Smooth muscle cell (in vitro differentiated cells): ENCODE measurements around the gene COMMD3. TPM values are rescaled to one million over a fixed set of nuclear protein-coding genes. Genes with fewer than 3 reads are reported as not detected.
"Not testable (repeated sequence)": the region's sequence is repeated elsewhere in the genome, so short reads cannot be mapped to it uniquely, and the experiment has no call there.

Source experiments
- DNase-seq: peaks from one replicate; lab custom pipeline; 2025; ENCODE audit not compliant: unreplicated experiment; lab: John Stamatoyannopoulos, UW
- H2AFZ ChIP-seq: fragments of 200-600 bp; sonication (generic); 2 replicates; pipeline ENCODE4 v1.6.0; 2016; ENCODE audit warnings: antibody characterized with exemption, low read depth, mild to moderate bottlenecking
- H3F3A ChIP-seq: fragments of 200-600 bp; sonication (generic); 2 replicates; pipeline ENCODE4 v1.6.0; 2017; ENCODE audit warnings: antibody characterized with exemption, low read depth
- H3K27ac ChIP-seq: fragments of 200-600 bp; sonication (generic); 2 replicates; pipeline ENCODE4 v1.5.1; 2016; ENCODE audit warnings: low read depth, mild to moderate bottlenecking
- H3K27me3 ChIP-seq: fragments of 200-600 bp; sonication (generic); 2 replicates; pipeline ENCODE4 v1.6.1; 2016; ENCODE audit warnings: low read depth, mild to moderate bottlenecking
- H3K36me3 ChIP-seq: fragments of 200-600 bp; sonication (generic); 2 replicates; pipeline ENCODE4 v1.5.1; 2016; ENCODE audit warnings: low read depth
- H3K4me1 ChIP-seq: fragments of 200-600 bp; sonication (generic); 2 replicates; pipeline ENCODE4 v1.5.1; 2016; ENCODE audit warnings: low read depth
- H3K4me2 ChIP-seq: fragments of 200-600 bp; sonication (generic); 2 replicates; pipeline ENCODE4 v1.6.0; 2016; ENCODE audit warnings: mild to moderate bottlenecking
- H3K4me3 ChIP-seq: fragments of 200-600 bp; sonication (generic); 2 replicates; pipeline ENCODE4 v1.5.1; 2016; ENCODE audit warnings: mild to moderate bottlenecking
- H3K79me2 ChIP-seq: fragments of 200-600 bp; sonication (generic); 2 replicates; pipeline ENCODE4 v1.6.0; 2016; ENCODE audit warnings: low read depth, mild to moderate bottlenecking
- H3K9ac ChIP-seq: fragments of 200-600 bp; sonication (generic); 2 replicates; pipeline ENCODE4 v1.6.0; 2016; ENCODE audit warnings: low read depth
- H3K9me3 ChIP-seq: fragments of 200-600 bp; sonication (generic); replicated peaks from 2 replicates; pipeline ENCODE4 v1.5.1; 2016; ENCODE audit warnings: low read depth
- H4K20me1 ChIP-seq: fragments of 200-600 bp; sonication (generic); 2 replicates; pipeline ENCODE4 v1.6.0; 2016; ENCODE audit warnings: low read depth
- WGBS: methylation state at CpG from one replicate; pipeline ENCODE4 v1.1.7; 2016; ENCODE audit warnings: low lambda C conversion rate; 5-methylcytosine and 5-hydroxymethylcytosine counted together
- polyA plus RNA-seq: library from polyadenylated mRNA; unstranded; fragments of >200 nt; fragmentation: Nextera tagmentation; extraction: Ambion mirVana; gene quantifications from 2 replicates; pipeline ENCODE4 v1.2.1, GENCODE V29; 2016
- total RNA-seq: library from RNA; depleted of rRNA; stranded (reverse); fragments of >200 nt; gene quantifications from 2 replicates; pipeline ENCODE4 v1.2.3, GENCODE V29; 2014
- TF ChIP-seq, protein P1 (sequence below): fragments of 200-600 bp; sonication (generic); IDR thresholded peaks from 2 replicates; pipeline ENCODE4 v1.5.1; 2017; ENCODE audit warnings: borderline replicate concordance, mild to moderate bottlenecking, antibody characterized with exemption; ENCODE audit not compliant: insufficient read depth, poor library complexity, severe bottlenecking

The COMMD3 gene
- total and polyA plus RNA-seq, 2 experiments from 2014 or later = 44.3 to 80.6 TPM

DNA sequence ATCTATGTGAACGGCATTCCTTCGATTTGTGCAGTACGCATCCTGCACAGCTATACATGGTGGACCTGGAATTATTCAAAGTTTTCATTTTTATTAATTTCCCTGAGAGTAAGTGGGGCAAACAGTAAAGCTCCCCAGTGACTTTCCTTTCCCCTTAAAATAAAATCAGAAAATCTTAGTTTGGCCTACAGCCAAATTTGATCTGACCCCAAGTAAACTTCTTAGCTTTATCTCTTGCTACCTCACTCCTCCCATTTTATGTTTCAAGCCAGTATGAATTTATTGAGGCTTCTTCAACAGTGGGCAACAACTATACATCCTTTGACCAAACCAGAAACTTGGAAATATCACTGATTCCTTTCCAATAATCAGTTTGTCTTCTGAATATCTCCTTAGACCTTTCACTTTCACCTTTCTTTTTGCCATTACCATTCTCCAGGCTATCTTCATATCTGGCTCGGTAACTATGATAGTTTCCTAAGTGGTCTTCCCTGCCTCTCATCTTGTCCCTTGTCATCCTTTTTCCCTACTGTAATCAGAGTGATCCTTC is 40.2 kb downstream of the COMMD3 start:
- Histone ChIP-seq H3K4me3 (no peak overlapping the region), H3K79me2 (no peaks in the 10 kb centered on the region), H3K9me3 (no peaks in the 10 kb centered on the region), H3K9ac (no peak overlapping the region), H3F3A (no peaks in the 10 kb centered on the region), H2AFZ (no peak overlapping the region), H3K4me2 (no peak overlapping the region), H3K27me3 (peaks cover 7% of the 10 kb centered on the region), H3K36me3 (no peaks in the 10 kb centered on the region), H3K4me1 (no peaks in the 10 kb centered on the region), H4K20me1 (no peaks in the 10 kb centered on the region), H3K27ac (no peak overlapping the region)
- no peak for DNase-seq
- TF ChIP-seq, protein P1, sequence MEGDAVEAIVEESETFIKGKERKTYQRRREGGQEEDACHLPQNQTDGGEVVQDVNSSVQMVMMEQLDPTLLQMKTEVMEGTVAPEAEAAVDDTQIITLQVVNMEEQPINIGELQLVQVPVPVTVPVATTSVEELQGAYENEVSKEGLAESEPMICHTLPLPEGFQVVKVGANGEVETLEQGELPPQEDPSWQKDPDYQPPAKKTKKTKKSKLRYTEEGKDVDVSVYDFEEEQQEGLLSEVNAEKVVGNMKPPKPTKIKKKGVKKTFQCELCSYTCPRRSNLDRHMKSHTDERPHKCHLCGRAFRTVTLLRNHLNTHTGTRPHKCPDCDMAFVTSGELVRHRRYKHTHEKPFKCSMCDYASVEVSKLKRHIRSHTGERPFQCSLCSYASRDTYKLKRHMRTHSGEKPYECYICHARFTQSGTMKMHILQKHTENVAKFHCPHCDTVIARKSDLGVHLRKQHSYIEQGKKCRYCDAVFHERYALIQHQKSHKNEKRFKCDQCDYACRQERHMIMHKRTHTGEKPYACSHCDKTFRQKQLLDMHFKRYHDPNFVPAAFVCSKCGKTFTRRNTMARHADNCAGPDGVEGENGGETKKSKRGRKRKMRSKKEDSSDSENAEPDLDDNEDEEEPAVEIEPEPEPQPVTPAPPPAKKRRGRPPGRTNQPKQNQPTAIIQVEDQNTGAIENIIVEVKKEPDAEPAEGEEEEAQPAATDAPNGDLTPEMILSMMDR = no peak
- WGBS = 81% methylated on average over 4 of the region's 4 CpGs

DNA sequence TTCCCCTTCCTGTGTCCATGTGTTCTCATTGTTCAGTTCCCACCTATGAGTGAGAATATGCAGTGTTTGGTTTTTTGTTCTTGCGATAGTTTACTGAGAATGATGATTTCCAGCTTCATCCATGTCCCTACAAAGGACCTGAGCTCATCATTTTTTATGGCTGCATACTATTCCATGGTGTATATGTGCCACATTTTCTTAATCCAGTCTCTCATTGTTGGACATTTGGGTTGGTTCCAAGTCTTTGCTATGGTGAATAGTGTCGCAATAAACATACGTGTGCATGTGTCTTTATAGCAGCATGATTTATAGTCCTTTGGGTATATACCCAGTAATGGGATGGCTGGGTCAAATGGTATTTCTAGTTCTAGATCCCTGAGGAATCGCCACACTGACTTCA is 41.6 kb downstream of the COMMD3 start:
- not testable (repeated sequence) for H4K20me1 ChIP-seq, H3K4me2 ChIP-seq, H3K79me2 ChIP-seq, H3K4me1 ChIP-seq, H2AFZ ChIP-seq, DNase-seq, H3K4me3 ChIP-seq, H3K9ac ChIP-seq, H3K36me3 ChIP-seq, H3K27ac ChIP-seq, H3K27me3 ChIP-seq, H3F3A ChIP-seq, H3K9me3 ChIP-seq
- WGBS = 95% methylated on average over 3 of the region's 4 CpGs

DNA sequence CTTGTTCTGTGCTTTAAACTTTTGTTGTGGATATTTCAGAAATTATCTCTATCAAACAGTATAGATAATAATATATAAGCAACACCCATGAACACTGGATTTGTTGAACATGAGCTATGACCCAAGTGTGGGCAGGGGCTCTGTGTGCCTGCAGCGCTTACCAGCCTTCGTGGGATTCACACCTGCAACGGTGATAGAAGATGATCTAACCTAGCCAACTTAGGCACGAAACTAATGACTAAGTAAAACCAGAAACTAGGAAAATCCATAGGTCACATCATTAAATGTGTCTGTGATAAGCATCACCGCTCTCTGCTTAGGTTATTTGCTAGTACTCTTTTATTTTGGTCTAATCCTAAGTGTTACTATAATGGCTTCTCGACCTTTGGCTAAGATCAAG is 47.1 kb downstream of the COMMD3 start:
- Histone ChIP-seq H3K27me3 (no peaks in the 10 kb centered on the region), H4K20me1 (no peaks in the 10 kb centered on the region), H3K9me3 (no peaks in the 10 kb centered on the region), H3K79me2 (no peaks in the 10 kb centered on the region), H3F3A (no peaks in the 10 kb centered on the region), H3K4me3 (no peak overlapping the region), H3K36me3 (no peaks in the 10 kb centered on the region), H3K9ac (no peak overlapping the region), H3K27ac (no peak overlapping the region), H2AFZ (no peak overlapping the region), H3K4me1 (no peaks in the 10 kb centered on the region), H3K4me2 (no peak overlapping the region)
- TF ChIP-seq, protein P1 = no peak
- 89% methylated on average over 6 of the region's 6 CpGs for whole genome bisulfite sequencing
- DNase-seq = no peak

DNA sequence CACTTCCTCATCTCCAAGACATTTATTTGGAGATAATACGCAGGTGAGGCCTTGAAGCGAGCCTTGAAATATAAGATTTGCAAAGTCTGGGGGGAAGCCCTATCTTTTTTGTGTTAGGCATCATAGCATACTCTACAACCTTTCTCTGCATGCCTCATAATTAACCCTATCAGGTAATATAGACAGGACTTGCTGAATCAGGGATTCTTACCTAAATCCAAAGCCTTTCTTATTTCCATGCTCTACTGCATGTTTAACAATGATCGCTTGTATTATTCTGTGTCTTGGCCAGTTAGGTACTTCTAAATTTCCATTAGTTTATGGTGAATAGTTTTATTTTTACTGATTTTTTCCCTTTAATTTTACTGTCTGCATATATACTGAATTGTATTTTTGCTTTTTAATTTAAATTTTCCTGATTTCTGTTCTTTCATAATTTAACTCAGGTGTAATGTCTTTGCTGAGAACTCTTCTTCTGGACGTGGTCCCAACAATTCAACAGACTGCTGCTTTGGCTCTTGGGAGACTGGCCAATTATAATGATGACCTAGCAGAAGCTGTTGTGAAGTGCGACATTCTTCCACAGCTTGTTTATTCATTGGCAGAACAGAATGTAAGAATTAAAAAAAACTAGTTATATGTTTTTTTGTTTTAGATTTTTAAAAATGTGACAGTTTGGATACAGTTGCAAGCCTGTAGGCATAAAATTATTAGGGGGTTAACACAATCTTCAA is 48.4 kb downstream of the COMMD3 start:
- H2AFZ ChIP-seq = no peak overlapping the region
- no peaks in the 10 kb centered on the region for H3K4me1 ChIP-seq
- H3K9me3 ChIP-seq = no peaks in the 10 kb centered on the region
- no peaks in the 10 kb centered on the region for H3F3A ChIP-seq
- WGBS = 91% methylated on average over 5 of the region's 5 CpGs
- no peaks in the 10 kb centered on the region for H3K36me3 ChIP-seq
- H3K79me2 ChIP-seq = no peaks in the 10 kb centered on the region
- no peaks in the 10 kb centered on the region for H3K27me3 ChIP-seq
- no peak for DNase-seq
- H3K4me2 ChIP-seq = no peak overlapping the region
- TF ChIP-seq, protein P1 = no peak
- no peaks in the 10 kb centered on the region for H4K20me1 ChIP-seq
- H3K4me3 ChIP-seq = no peak overlapping the region
- H3K9ac ChIP-seq = no peak overlapping the region
- no peak overlapping the region for H3K27ac ChIP-seq
